ENCODE measurements around the gene REV3L. TPM values are rescaled to one million over a fixed set of nuclear protein-coding genes. Genes with fewer than 3 reads are reported as not detected.

REV3L gene
- total RNA-seq, 1 experiment from 2014 or later: 25.3 TPM

DNA sequence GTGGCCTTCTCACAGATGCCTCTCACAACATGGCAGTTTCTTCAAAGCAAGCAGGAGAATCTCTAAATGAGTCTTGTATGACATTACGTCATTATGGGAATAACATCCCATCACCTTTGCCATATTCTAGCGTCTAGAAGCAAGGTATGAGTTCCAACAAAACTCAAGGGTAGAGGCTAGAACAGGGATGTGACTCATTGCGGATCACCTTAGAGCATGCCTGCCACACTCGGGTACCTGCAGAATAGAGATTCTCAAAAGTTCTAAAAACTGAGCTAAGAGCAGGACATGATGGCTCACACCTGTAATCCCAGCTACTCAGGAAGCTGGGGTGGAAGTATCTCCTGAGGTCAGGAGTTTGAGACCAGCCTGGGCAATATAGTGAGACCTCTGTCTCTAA lies 212.9 kb downstream of the REV3L start:
- Histone ChIP-seq H3K4me2 (ENCODE audit: low read length) (no peak overlapping the region), H3K27me3 (ENCODE audit: low read length) (no peaks in the 10 kb centered on the region), H3K4me1 (ENCODE audit: insufficient read depth, low read length) (no peaks in the 10 kb centered on the region), H3K4me3 (ENCODE audit: low read length) (no peak overlapping the region), H2AFZ (ENCODE audit: low read length) (no peak overlapping the region), H3K36me3 (ENCODE audit: low read depth, low read length) (peaks cover 13% of the 10 kb centered on the region), H4K20me1 (ENCODE audit: low read length) (no peaks in the 10 kb centered on the region), H3K79me2 (ENCODE audit: low read length) (0 out of 2 replicates have a peak, but pooled peaks cover 9% of the 10 kb centered on the region), H3K9me2 (replicated peaks; ENCODE audit: low read length) (no peaks in the 10 kb centered on the region), H3K9me3 (ENCODE audit: low read length) (no peaks in the 10 kb centered on the region), H3F3A (ENCODE audit: low read length, unreplicated experiment) (no peaks in the 10 kb centered on the region), H3K27ac (ENCODE audit: low read length) (no peak overlapping the region), H3K9ac (ENCODE audit: low read length) (no peak overlapping the region)
- no peak for ATAC-seq
- TF ChIP-seq, protein P1, sequence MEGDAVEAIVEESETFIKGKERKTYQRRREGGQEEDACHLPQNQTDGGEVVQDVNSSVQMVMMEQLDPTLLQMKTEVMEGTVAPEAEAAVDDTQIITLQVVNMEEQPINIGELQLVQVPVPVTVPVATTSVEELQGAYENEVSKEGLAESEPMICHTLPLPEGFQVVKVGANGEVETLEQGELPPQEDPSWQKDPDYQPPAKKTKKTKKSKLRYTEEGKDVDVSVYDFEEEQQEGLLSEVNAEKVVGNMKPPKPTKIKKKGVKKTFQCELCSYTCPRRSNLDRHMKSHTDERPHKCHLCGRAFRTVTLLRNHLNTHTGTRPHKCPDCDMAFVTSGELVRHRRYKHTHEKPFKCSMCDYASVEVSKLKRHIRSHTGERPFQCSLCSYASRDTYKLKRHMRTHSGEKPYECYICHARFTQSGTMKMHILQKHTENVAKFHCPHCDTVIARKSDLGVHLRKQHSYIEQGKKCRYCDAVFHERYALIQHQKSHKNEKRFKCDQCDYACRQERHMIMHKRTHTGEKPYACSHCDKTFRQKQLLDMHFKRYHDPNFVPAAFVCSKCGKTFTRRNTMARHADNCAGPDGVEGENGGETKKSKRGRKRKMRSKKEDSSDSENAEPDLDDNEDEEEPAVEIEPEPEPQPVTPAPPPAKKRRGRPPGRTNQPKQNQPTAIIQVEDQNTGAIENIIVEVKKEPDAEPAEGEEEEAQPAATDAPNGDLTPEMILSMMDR (conservative IDR thresholded peaks at IDR 0.05; ENCODE audit: low read depth, low read length): no peak
- no peak for TF ChIP-seq EZH2 (IDR thresholded peaks at IDR 0.05; ENCODE audit: low read length, unreplicated experiment)
- ChIA-PET POLR2A (ENCODE audit: unreplicated experiment) (no interaction called here), CTCF (interaction anchor here (0.7 kb wide), 1 partner anchor 208 kb away, joined by 3 read pairs; no protein-coding TSS in a partner anchor)
- DNase-seq: no peak
- no TSS peak for BruUV-seq (replicated peaks)
- intact Hi-C loops (cut with micrococcal nuclease): no loop called here

DNA sequence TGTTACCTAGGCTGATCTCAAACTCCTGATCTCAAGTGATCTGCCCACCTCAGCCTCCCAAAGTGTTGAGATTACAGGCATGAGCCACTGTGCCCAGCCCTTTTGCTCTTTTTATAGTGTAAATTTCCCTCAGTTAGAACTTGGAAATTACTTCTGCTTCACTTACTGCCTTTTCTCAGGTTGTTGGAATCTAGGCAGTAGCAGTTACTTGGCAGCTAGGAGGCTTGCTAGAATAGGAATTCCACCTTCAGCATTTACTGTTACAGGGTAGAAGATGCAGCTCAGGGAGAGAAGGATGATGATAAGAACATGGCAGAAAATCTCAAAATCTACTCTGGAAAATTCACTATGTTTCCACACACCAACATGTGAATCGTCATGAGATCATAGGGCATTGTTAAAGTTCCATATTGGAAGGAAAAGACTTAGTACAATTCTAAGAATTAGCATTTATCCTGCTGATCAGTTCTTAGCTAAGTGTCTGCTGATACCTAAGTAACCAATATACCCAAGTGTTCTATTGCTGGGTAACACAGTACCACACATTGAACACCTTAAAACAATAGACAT lies 213.5 kb downstream of the REV3L start:
- ChIA-PET POLR2A (ENCODE audit: unreplicated experiment) (no interaction called here), CTCF (no interaction called here)
- Histone ChIP-seq H3K36me3 (ENCODE audit: low read depth, low read length) (peaks cover 8% of the 10 kb centered on the region), H3K9me3 (ENCODE audit: low read length) (no peaks in the 10 kb centered on the region), H3K27me3 (ENCODE audit: low read length) (no peaks in the 10 kb centered on the region), H3K4me3 (ENCODE audit: low read length) (no peak overlapping the region), H2AFZ (ENCODE audit: low read length) (no peak overlapping the region), H3K4me1 (ENCODE audit: insufficient read depth, low read length) (no peaks in the 10 kb centered on the region), H3K79me2 (ENCODE audit: low read length) (0 out of 2 replicates have a peak, but pooled peaks cover 9% of the 10 kb centered on the region), H3K27ac (ENCODE audit: low read length) (no peak overlapping the region), H3K9ac (ENCODE audit: low read length) (no peak overlapping the region), H4K20me1 (ENCODE audit: low read length) (no peaks in the 10 kb centered on the region), H3K9me2 (replicated peaks; ENCODE audit: low read length) (no peaks in the 10 kb centered on the region), H3K4me2 (ENCODE audit: low read length) (no peak overlapping the region), H3F3A (ENCODE audit: low read length, unreplicated experiment) (no peaks in the 10 kb centered on the region)
- DNase-seq: peak; percentile 9
- ATAC-seq: no peak
- TF ChIP-seq EZH2phosphoT487 (IDR thresholded peaks at IDR 0.05; ENCODE audit: borderline replicate concordance, low read length) (no peak), EZH2 (IDR thresholded peaks at IDR 0.05; ENCODE audit: low read length, unreplicated experiment) (no peak)
- TF ChIP-seq, protein P1 (conservative IDR thresholded peaks at IDR 0.05; ENCODE audit: low read depth, low read length): no peak
- intact Hi-C loops (cut with micrococcal nuclease): no loop called here
- no TSS peak for BruUV-seq (replicated peaks)

GRCh38 chr6:111267764-111268333 lies 215.2 kb downstream of the REV3L start:
- H2AFZ ChIP-seq (ENCODE audit: low read length): no peak overlapping the region
- H4K20me1 ChIP-seq (ENCODE audit: low read length): no peaks in the 10 kb centered on the region
- no peak overlapping the region for H3K4me3 ChIP-seq (ENCODE audit: low read length)
- no peak overlapping the region for H3K9ac ChIP-seq (ENCODE audit: low read length)
- POLR2A ChIA-PET (ENCODE audit: unreplicated experiment): no interaction called here
- intact Hi-C loops (cut with micrococcal nuclease): no loop called here
- 0 out of 2 replicates have a peak, but pooled peaks cover 10% of the 10 kb centered on the region for H3K79me2 ChIP-seq (ENCODE audit: low read length)
- H3K4me1 ChIP-seq (ENCODE audit: insufficient read depth, low read length): peaks cover 11% of the 10 kb centered on the region
- TF ChIP-seq EZH2 (IDR thresholded peaks at IDR 0.05; ENCODE audit: low read length, unreplicated experiment) (no peak), EZH2phosphoT487 (IDR thresholded peaks at IDR 0.05; ENCODE audit: borderline replicate concordance, low read length) (no peak)
- TF ChIP-seq, protein P1 (conservative IDR thresholded peaks at IDR 0.05; ENCODE audit: low read depth, low read length): no peak
- no peaks in the 10 kb centered on the region for H3F3A ChIP-seq (ENCODE audit: low read length, unreplicated experiment)
- no peaks in the 10 kb centered on the region for H3K9me2 ChIP-seq (replicated peaks; ENCODE audit: low read length)
- H3K27ac ChIP-seq (ENCODE audit: low read length): no peak overlapping the region
- ATAC-seq (no peak), DNase-seq (no peak)
- H3K27me3 ChIP-seq (ENCODE audit: low read length): no peaks in the 10 kb centered on the region
- BruUV-seq (replicated peaks): no TSS peak
- CTCF ChIA-PET: no interaction called here
- H3K36me3 ChIP-seq (ENCODE audit: low read depth, low read length): no peaks in the 10 kb centered on the region; the same call in 1 of the 2 replicates
- no peak overlapping the region for H3K4me2 ChIP-seq (ENCODE audit: low read length)
- H3K9me3 ChIP-seq (ENCODE audit: low read length): no peaks in the 10 kb centered on the region

Data from PC-3 (cell line).